ENCODE results near the gene CELF3.

Gene CELF3

GRCh38 chr1:151759241-151759640 lies 42.6 kb upstream of the CELF3 start:
- TF ChIP-seq SIN3A (IDR thresholded peaks at IDR 0.05; ENCODE audit: borderline replicate concordance, insufficient read depth, low read length), result no peak

- TF ChIP-seq SIN3A (IDR thresholded peaks at IDR 0.05; ENCODE audit: borderline replicate concordance, insufficient read depth, low read length), result no peak
- no peak for TF ChIP-seq TAF1 (IDR thresholded peaks at IDR 0.05; ENCODE audit: borderline replicate concordance, insufficient read depth, low read length)
- no peak for TF ChIP-seq POLR2AphosphoS5 (IDR thresholded peaks at IDR 0.05; ENCODE audit: low read depth, low read length)
- no peak for TF ChIP-seq FOXP2 (optimal IDR thresholded peaks at IDR 0.05; ENCODE audit: borderline replicate concordance, extremely low read depth, extremely low read length, insufficient read depth)
- TF ChIP-seq REST (IDR thresholded peaks at IDR 0.05; ENCODE audit: insufficient read depth in 1 of 2, low read depth in 2 of 2, low read length in 2 of 2), result no peak
Measured at GRCh38 chr1:151756291-151756690, 39.7 kb upstream of the CELF3 start.

DNA sequence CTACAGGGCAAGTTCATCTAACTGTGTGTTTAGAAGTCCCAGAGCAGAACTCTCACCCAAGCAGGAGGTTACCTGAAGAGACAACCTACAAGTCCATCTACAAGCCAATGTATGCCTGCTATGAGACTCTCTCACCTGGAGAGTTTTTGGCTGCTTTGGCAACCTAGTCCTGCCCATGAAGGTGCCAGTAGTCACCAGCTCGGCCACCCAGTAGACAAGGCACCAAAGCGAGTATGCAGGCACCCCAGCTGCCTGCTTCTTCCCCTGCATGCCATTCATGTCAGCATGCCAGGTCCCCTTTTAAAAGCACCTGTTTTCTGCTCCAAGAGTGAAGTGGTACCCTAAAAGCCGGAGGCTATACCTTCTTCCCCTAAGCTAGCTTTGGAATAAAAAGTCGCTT lies 24.9 kb upstream of the CELF3 start:
- TF ChIP-seq TAF1 (IDR thresholded peaks at IDR 0.05; ENCODE audit: borderline replicate concordance, insufficient read depth, low read length), result no peak
- no peak for TF ChIP-seq REST (IDR thresholded peaks at IDR 0.05; ENCODE audit: insufficient read depth in 1 of 2, low read depth in 2 of 2, low read length in 2 of 2)
- no peak for TF ChIP-seq POLR2AphosphoS5 (IDR thresholded peaks at IDR 0.05; ENCODE audit: low read depth, low read length)
- no peak for TF ChIP-seq SIN3A (IDR thresholded peaks at IDR 0.05; ENCODE audit: borderline replicate concordance, insufficient read depth, low read length)
- TF ChIP-seq FOXP2 (optimal IDR thresholded peaks at IDR 0.05; ENCODE audit: borderline replicate concordance, extremely low read depth, extremely low read length, insufficient read depth), result no peak

GRCh38 chr1:151739590-151740355 lies 23.2 kb upstream of the CELF3 start:
- TF ChIP-seq TAF1 (IDR thresholded peaks at IDR 0.05; ENCODE audit: borderline replicate concordance, insufficient read depth, low read length), result no peak
- no peak for TF ChIP-seq FOXP2 (optimal IDR thresholded peaks at IDR 0.05; ENCODE audit: borderline replicate concordance, extremely low read depth, extremely low read length, insufficient read depth)
- no peak for TF ChIP-seq SIN3A (IDR thresholded peaks at IDR 0.05; ENCODE audit: borderline replicate concordance, insufficient read depth, low read length)
- TF ChIP-seq REST (IDR thresholded peaks at IDR 0.05; ENCODE audit: insufficient read depth in 1 of 2, low read depth in 2 of 2, low read length in 2 of 2), result no peak
- no peak for TF ChIP-seq POLR2AphosphoS5 (IDR thresholded peaks at IDR 0.05; ENCODE audit: low read depth, low read length)

- no peak for TF ChIP-seq TAF1 (IDR thresholded peaks at IDR 0.05; ENCODE audit: borderline replicate concordance, insufficient read depth, low read length)
- TF ChIP-seq REST (IDR thresholded peaks at IDR 0.05; ENCODE audit: insufficient read depth in 1 of 2, low read depth in 2 of 2, low read length in 2 of 2), result no peak
- no peak for TF ChIP-seq POLR2AphosphoS5 (IDR thresholded peaks at IDR 0.05; ENCODE audit: low read depth, low read length)
- no peak for TF ChIP-seq FOXP2 (optimal IDR thresholded peaks at IDR 0.05; ENCODE audit: borderline replicate concordance, extremely low read depth, extremely low read length, insufficient read depth)
- TF ChIP-seq SIN3A (IDR thresholded peaks at IDR 0.05; ENCODE audit: borderline replicate concordance, insufficient read depth, low read length), result no peak
Measured at GRCh38 chr1:151737479-151737878, 20.9 kb upstream of the CELF3 start.

All from PFSK-1 (cell line).